GM12801 (cell line): ENCODE data around the gene PTPN14.

Experiments used
- TF ChIP-seq, protein P1 (sequence below): IDR thresholded peaks from one replicate; pipeline ENCODE4 v1.5.1; 2011; ENCODE audit warnings: control low read depth; ENCODE audit not compliant: insufficient read length; ENCODE audit errors: extremely low read depth

PTPN14 gene

DNA sequence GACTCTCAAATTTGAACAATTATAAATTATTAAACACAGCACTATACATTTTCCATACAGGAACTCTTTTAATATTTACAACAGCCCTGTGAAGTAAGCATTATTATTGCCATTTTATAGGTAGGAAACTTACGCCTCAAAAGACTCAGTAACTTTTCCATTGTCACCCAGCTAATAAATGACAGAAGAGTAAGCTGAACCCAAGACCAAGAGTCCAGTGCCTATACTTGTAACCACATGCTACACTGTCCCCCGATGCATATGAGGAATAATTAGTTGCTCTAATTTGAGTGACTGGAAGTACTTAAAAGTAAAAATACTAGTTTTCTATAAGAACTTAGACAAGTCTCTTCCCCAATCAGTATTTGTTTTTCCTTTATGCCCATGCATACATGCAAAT lies 88.5 kb downstream of the PTPN14 start:
- TF ChIP-seq, protein P1, sequence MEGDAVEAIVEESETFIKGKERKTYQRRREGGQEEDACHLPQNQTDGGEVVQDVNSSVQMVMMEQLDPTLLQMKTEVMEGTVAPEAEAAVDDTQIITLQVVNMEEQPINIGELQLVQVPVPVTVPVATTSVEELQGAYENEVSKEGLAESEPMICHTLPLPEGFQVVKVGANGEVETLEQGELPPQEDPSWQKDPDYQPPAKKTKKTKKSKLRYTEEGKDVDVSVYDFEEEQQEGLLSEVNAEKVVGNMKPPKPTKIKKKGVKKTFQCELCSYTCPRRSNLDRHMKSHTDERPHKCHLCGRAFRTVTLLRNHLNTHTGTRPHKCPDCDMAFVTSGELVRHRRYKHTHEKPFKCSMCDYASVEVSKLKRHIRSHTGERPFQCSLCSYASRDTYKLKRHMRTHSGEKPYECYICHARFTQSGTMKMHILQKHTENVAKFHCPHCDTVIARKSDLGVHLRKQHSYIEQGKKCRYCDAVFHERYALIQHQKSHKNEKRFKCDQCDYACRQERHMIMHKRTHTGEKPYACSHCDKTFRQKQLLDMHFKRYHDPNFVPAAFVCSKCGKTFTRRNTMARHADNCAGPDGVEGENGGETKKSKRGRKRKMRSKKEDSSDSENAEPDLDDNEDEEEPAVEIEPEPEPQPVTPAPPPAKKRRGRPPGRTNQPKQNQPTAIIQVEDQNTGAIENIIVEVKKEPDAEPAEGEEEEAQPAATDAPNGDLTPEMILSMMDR: no peak

- TF ChIP-seq, protein P1: no peak
Observed at GRCh38 chr1:214461305-214461704, 90.1 kb downstream of the PTPN14 start.

DNA sequence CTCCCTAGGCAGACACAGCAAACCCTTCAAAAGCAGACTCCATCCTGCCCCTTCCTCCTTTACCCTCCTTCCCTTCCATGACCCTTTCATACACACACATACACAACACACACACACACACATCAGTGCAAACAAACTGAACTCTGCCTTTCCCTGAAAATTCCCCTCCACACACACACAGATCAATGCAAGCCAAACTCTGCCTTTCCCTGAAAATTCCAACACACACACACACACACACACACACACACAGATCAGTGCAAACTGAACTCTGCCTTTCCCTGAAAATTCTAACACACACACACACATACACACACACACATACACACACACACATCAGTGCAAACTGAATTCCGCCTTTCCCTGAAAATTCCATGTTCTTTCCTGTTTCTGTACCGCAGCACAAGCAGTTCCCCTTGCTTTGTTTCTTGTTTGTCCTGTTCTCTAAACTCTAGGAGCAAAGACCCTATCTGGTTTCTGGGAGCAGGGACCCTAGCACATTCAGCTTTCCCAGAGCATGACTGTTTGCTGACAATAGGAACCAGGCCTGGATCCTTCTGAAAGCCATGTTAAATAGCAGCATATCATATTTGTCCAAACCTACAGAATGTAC lies 91.0 kb downstream of the PTPN14 start:
- TF ChIP-seq, protein P1: no peak

GRCh38 chr1:214459895-214460294 lies 91.5 kb downstream of the PTPN14 start:
- TF ChIP-seq, protein P1: no peak

DNA sequence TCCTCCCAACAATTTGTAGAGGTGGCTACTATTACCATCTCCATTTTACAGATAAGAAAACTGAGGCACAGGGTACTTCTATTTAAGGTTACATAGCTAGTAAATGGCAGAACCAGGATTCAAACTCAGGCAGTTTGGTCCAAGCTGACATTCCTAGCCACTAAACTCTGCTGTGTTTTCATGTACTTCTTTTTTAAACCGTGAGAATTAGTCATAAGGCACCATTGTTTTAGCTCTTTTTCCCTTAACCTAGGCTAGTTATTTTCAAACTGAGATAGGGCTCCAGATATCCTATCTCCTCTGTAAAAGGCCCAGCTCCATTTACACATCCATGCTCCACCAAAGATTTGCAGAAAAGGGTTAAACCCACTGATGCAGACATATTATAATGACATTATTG lies 92.9 kb downstream of the PTPN14 start:
- TF ChIP-seq, protein P1: no peak

GRCh38 chr1:214455971-214456867 lies 95.2 kb downstream of the PTPN14 start:
- TF ChIP-seq, protein P1: no peak

DNA sequence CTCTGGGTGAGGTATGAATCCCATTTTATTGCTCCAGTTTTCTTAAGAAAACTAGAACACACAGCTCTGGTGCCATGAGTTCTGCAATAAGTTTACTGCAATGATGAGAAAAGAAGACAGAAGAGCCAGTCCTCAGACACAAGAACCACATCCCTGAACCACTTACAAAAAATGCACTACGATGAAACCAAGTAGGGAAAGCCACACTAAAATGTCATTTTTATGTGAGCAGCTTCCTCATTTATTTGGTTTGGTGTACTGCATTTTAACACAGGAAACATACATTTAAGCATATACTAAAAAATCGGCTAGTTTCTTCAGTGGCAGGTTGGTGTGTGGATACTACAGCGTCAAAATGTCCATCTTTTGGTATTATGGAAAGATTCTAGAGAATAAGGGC lies 95.9 kb downstream of the PTPN14 start:
- TF ChIP-seq, protein P1: no peak
